MM.1S (cell line): Measurements from ENCODE around the gene PGF.

Source experiments
- EZH2 ChIP-seq: fragments of 300-600 bp; sonication (generic); optimal IDR thresholded peaks from 2 replicates; pipeline ENCODE3; 2017; ENCODE audit warnings: low read depth, mild to moderate bottlenecking, antibody characterized with exemption, low read length, mixed read lengths
- EZH2phosphoT487 ChIP-seq: fragments of 300-600 bp; sonication (generic); IDR thresholded peaks from 2 replicates; pipeline ENCODE4 v1.6.1; 2018; ENCODE audit warnings: antibody characterized with exemption, low read length
- TF ChIP-seq, protein P1 (sequence below): fragments of 300-600 bp; sonication (generic); IDR thresholded peaks from 2 replicates; pipeline ENCODE4 v1.5.1; 2016; ENCODE audit warnings: antibody characterized with exemption, low read length, mixed read lengths

DNA sequence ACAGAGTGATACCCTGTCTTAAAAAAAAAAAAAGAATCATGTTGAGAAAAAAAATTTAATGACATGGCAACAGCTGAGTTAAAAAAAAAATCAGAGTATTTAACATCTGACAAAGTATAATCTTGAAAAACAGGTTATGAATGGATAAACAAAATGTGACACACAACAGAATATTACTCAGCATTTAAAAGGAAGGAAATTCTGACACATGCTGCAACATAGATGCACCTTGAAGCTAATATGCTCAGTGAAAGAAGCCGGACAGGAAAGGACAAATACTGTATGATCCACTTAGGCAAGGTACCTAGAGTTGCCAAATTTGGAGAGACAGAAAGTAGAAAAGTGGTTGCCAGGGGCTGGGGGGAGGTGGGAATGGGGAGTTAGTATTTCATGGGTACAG is 27.9 kb upstream of the PGF start:
- TF ChIP-seq, protein P1, sequence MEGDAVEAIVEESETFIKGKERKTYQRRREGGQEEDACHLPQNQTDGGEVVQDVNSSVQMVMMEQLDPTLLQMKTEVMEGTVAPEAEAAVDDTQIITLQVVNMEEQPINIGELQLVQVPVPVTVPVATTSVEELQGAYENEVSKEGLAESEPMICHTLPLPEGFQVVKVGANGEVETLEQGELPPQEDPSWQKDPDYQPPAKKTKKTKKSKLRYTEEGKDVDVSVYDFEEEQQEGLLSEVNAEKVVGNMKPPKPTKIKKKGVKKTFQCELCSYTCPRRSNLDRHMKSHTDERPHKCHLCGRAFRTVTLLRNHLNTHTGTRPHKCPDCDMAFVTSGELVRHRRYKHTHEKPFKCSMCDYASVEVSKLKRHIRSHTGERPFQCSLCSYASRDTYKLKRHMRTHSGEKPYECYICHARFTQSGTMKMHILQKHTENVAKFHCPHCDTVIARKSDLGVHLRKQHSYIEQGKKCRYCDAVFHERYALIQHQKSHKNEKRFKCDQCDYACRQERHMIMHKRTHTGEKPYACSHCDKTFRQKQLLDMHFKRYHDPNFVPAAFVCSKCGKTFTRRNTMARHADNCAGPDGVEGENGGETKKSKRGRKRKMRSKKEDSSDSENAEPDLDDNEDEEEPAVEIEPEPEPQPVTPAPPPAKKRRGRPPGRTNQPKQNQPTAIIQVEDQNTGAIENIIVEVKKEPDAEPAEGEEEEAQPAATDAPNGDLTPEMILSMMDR: no peak
- no peak for TF ChIP-seq EZH2phosphoT487
- TF ChIP-seq EZH2: no peak
